ENCODE results near the gene LRRC2. TPM values are rescaled to one million over a fixed set of nuclear protein-coding genes. Genes with fewer than 3 reads are reported as not detected.
A peak's percentile ranks its signal among the peaks of the same experiment; 100 is the strongest.
"Not testable (repeated sequence)": the region's sequence is repeated elsewhere in the genome, so short reads cannot be mapped to it uniquely, and the experiment has no call there.

The LRRC2 gene
- total RNA-seq, 1 experiment from 2014 or later: 0.17 TPM

GRCh38 chr3:46584598-46585467 is 18.7 kb upstream of the LRRC2 start:
- no peak for DNase-seq (ENCODE audit: low read depth)

GRCh38 chr3:46580675-46581074 is 14.6 kb upstream of the LRRC2 start:
- no peak for DNase-seq (ENCODE audit: low read depth)

GRCh38 chr3:46579756-46580286 is 13.7 kb upstream of the LRRC2 start:
- DNase-seq (ENCODE audit: low read depth): no peak

GRCh38 chr3:46578973-46579755 is 13.1 kb upstream of the LRRC2 start:
- DNase-seq (ENCODE audit: low read depth): no peak

GRCh38 chr3:46577580-46578249 is 11.6 kb upstream of the LRRC2 start:
- DNase-seq (ENCODE audit: low read depth): not testable (repeated sequence)

GRCh38 chr3:46576879-46577278 is 10.8 kb upstream of the LRRC2 start:
- no peak for DNase-seq (ENCODE audit: low read depth)

GRCh38 chr3:46576386-46576785 is 10.3 kb upstream of the LRRC2 start:
- no peak for DNase-seq (ENCODE audit: low read depth)

- no peak for DNase-seq (ENCODE audit: low read depth)
These were observed 9.6 kb upstream of the LRRC2 start for GRCh38 chr3:46575577-46576222.

- no peak for DNase-seq (ENCODE audit: low read depth)
These were observed 8.9 kb upstream of the LRRC2 start for GRCh38 chr3:46574881-46575576.

GRCh38 chr3:46574243-46574646 is 8.1 kb upstream of the LRRC2 start:
- DNase-seq (ENCODE audit: low read depth): no peak

- DNase-seq (ENCODE audit: low read depth): no peak
These were observed 7.6 kb upstream of the LRRC2 start for GRCh38 chr3:46573701-46574100.

- DNase-seq (ENCODE audit: low read depth): no peak
These were observed 5.6 kb upstream of the LRRC2 start for GRCh38 chr3:46571684-46572083.

GRCh38 chr3:46565607-46566039 is 479 bp downstream of the LRRC2 start:
- no peak for DNase-seq (ENCODE audit: low read depth)

GRCh38 chr3:46565077-46565476 is 1.0 kb downstream of the LRRC2 start:
- no peak for DNase-seq (ENCODE audit: low read depth)

GRCh38 chr3:46564190-46565021 is 1.7 kb downstream of the LRRC2 start:
- peak; percentile 78 for DNase-seq (ENCODE audit: low read depth)

- peak; percentile 66 for DNase-seq (ENCODE audit: low read depth)
These were observed 4.2 kb downstream of the LRRC2 start for GRCh38 chr3:46561951-46562350.

- no peak for DNase-seq (ENCODE audit: low read depth)
These were observed 4.6 kb downstream of the LRRC2 start for GRCh38 chr3:46561511-46561910.

- DNase-seq (ENCODE audit: low read depth): no peak
These were observed 6.9 kb downstream of the LRRC2 start for GRCh38 chr3:46559091-46559704.

All from M059J (cell line).